Measurements from ENCODE around the gene BAIAP2L1. TPM values are rescaled to one million over a fixed set of nuclear protein-coding genes. Genes with fewer than 3 reads are reported as not detected.

The BAIAP2L1 gene
- total and polyA plus RNA-seq, 9 of the 15 experiments (the other 6 are each of a cell fraction or from before 2014, with no cell fraction given) = 4.2 to 29.8 (median 15.5) TPM

GRCh38 chr7:98418271-98418635 lies 17.4 kb upstream of the BAIAP2L1 start:
- FAIRE-seq (no peak), DNase-seq (ENCODE audit: extremely low read depth in 1 of 4, low spot score in 3 of 4) (peak in 1 of 4 experiments; percentile 15), ATAC-seq (no peak)
- Histone ChIP-seq H3K9me3 (replicated peaks; ENCODE audit: control insufficient read depth, insufficient read depth, low read depth, low read length) (no peaks in the 10 kb centered on the region), H3K9ac (ENCODE audit: insufficient read depth in 1 of 2, low read depth in 2 of 2, low read length in 2 of 2) (no peak overlapping the region), H3K36me3 (ENCODE audit: control insufficient read depth, insufficient read depth, low read length) (no peaks in the 10 kb centered on the region), H3K27me3 (ENCODE audit: control insufficient read depth in 2 of 2, insufficient read depth in 2 of 2, low read length in 2 of 2) (peaks cover 0 to 5% of the 10 kb centered on the region in 2 experiments; a peak in 3 of 5 replicates), H2AFZ (ENCODE audit: low read depth, low read length) (peak overlapping the region; percentile 64; the same call in 1 of the 2 replicates), H3K27ac (ENCODE audit: extremely low read depth, low read depth, low read length) (no peak overlapping the region; the same call in 2 of the 3 replicates), H3K79me2 (ENCODE audit: control insufficient read depth, insufficient read depth, low read length) (no peaks in the 10 kb centered on the region), H3K4me2 (ENCODE audit: insufficient read depth, low read length) (peak overlapping the region; percentile 50; the same call in 1 of the 2 replicates), H3K4me1 (replicated peaks in 1 of 2; ENCODE audit: control insufficient read depth in 2 of 2, insufficient read depth in 2 of 2, low read length in 2 of 2) (peaks cover 4 to 8% of the 10 kb centered on the region in 2 experiments; a peak in 4 of 5 replicates), H3K9me1 (ENCODE audit: control insufficient read depth, insufficient read depth, low read length) (no peaks in the 10 kb centered on the region), H3K4me3 (no peak overlapping the region), H4K20me1 (replicated peaks; ENCODE audit: control insufficient read depth, insufficient read depth, low read length) (peaks cover 3% of the 10 kb centered on the region; the same call in 1 of the 2 replicates)
- intact Hi-C loops (cut with micrococcal nuclease) (no loop called here), in situ Hi-C loops (cut with MboI) (no loop called here)
- ChIA-PET POLR2A (interaction anchor here (1.6 kb wide), 2 partner anchors 9 kb away, joined by 7 read pairs; no protein-coding TSS in a partner anchor), CTCF (ENCODE audit: low intra/inter-chr PET ratio) (no interaction called here)
- TF ChIP-seq NR2C2 (CRISPR knock-in tag; IDR thresholded peaks at IDR 0.05) = no peak
- no peak for TF ChIP-seq NR2C2 (tag; IDR thresholded peaks at IDR 0.05)
- TF ChIP-seq STAT5B (CRISPR knock-in tag; IDR thresholded peaks at IDR 0.05) = no peak
- TF ChIP-seq SP2 (IDR thresholded peaks at IDR 0.05; ENCODE audit: extremely low read depth, low read depth, low read length, poor library complexity, severe bottlenecking) = no peak
- no peak for TF ChIP-seq TAF9B (IDR thresholded peaks at IDR 0.05; ENCODE audit: partially characterized antibody)
- TF ChIP-seq NCOR1 (IDR thresholded peaks at IDR 0.05) = no peak
- no peak for TF ChIP-seq MAFF (IDR thresholded peaks at IDR 0.05; ENCODE audit: low read length)
- TF ChIP-seq RUNX1 (IDR thresholded peaks at IDR 0.05; ENCODE audit: low read depth) = no peak
- TF ChIP-seq CEBPG (CRISPR knock-in tag; IDR thresholded peaks at IDR 0.05) = no peak
- TF ChIP-seq CEBPG (tag; conservative IDR thresholded peaks at IDR 0.05 in 1 of 2, IDR thresholded peaks at IDR 0.05 in 1 of 2) = no peak
- no peak for TF ChIP-seq CBFA2T2 (conservative IDR thresholded peaks at IDR 0.05)
- TF ChIP-seq ZEB2 (IDR thresholded peaks at IDR 0.05) = no peak
- no peak for TF ChIP-seq ZC3H4 (CRISPR knock-in tag; IDR thresholded peaks at IDR 0.05; ENCODE audit: borderline replicate concordance)
- no peak for TF ChIP-seq ZNF764 (CRISPR knock-in tag; IDR thresholded peaks at IDR 0.05; ENCODE audit: low read depth)
- TF ChIP-seq, protein P1, sequence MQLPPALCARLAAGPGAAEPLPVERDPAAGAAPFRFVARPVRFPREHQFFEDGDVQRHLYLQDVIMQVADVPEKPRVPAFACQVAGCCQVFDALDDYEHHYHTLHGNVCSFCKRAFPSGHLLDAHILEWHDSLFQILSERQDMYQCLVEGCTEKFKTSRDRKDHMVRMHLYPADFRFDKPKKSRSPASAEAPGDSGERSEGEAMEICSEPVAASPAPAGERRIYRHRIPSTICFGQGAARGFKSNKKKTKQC (CRISPR knock-in tag; IDR thresholded peaks at IDR 0.05) = no peak
- no peak for TF ChIP-seq HMBOX1 (IDR thresholded peaks at IDR 0.05)
- TF ChIP-seq HNRNPUL1 (IDR thresholded peaks at IDR 0.05; ENCODE audit: low read length) = no peak
- TF ChIP-seq ZFPM2 (CRISPR knock-in tag; IDR thresholded peaks at IDR 0.05) = no peak
- TF ChIP-seq, protein P2, sequence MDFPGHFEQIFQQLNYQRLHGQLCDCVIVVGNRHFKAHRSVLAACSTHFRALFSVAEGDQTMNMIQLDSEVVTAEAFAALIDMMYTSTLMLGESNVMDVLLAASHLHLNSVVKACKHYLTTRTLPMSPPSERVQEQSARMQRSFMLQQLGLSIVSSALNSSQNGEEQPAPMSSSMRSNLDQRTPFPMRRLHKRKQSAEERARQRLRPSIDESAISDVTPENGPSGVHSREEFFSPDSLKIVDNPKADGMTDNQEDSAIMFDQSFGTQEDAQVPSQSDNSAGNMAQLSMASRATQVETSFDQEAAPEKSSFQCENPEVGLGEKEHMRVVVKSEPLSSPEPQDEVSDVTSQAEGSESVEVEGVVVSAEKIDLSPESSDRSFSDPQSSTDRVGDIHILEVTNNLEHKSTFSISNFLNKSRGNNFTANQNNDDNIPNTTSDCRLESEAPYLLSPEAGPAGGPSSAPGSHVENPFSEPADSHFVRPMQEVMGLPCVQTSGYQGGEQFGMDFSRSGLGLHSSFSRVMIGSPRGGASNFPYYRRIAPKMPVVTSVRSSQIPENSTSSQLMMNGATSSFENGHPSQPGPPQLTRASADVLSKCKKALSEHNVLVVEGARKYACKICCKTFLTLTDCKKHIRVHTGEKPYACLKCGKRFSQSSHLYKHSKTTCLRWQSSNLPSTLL (IDR thresholded peaks at IDR 0.05) = no peak
- TF ChIP-seq SIRT6 (IDR thresholded peaks at IDR 0.05; ENCODE audit: low read depth, low read length) = no peak
- TF ChIP-seq ZNF146 (CRISPR knock-in tag; IDR thresholded peaks at IDR 0.05; ENCODE audit: unreplicated experiment) = no peak
- WGBS (ENCODE audit: insufficient coverage, low coverage, missing lambda C conversion rate) = 44% methylated on average over 7 of the region's 7 CpGs
- BruUV-seq (replicated peaks) = no TSS peak
